Measurements from ENCODE around the gene ZBTB20. TPM values are rescaled to one million over a fixed set of nuclear protein-coding genes. Genes with fewer than 3 reads are reported as not detected.

The ZBTB20 gene
- total RNA-seq, 1 donor from 2014 or later: 30.4 TPM

DNA sequence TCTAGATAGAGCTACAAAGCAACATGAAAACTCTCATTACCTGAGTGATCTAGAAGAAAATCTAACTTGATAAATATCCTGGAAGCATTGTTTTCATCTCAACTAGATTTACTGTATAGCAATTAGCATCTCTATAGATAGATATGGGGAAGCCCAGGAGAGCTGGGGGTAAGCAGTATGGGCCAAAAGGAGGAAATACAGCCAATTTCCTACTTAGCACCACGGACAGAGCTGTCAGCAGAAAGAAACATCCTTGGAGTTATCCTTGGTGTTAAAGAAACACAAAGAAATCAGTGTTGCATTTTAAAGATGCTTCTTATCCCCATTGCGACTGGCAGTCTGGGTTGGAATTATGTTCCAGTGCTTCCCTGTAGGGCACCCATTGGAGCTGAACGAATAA lies 727.0 kb downstream of the ZBTB20 start:
- no peak for DNase-seq (ENCODE audit: low spot score in 2 of 2, unreplicated experiment in 2 of 2)
- TF ChIP-seq CTCF (IDR thresholded peaks at IDR 0.05; ENCODE audit: unreplicated experiment): no peak
- no peaks in the 10 kb centered on the region for H3K4me1 Mint-ChIP-seq
- no peaks in the 10 kb centered on the region for H3K9me3 Mint-ChIP-seq
- peaks cover 12% of the 10 kb centered on the region for H3K27me3 Mint-ChIP-seq (ENCODE audit: low read depth)
- H3K27ac Mint-ChIP-seq: no peak overlapping the region
- no peak overlapping the region for H3K4me3 Mint-ChIP-seq
- no peaks in the 10 kb centered on the region for H3K36me3 Mint-ChIP-seq

GRCh38 chr3:114418724-114419543 lies 728.2 kb downstream of the ZBTB20 start:
- Mint-ChIP-seq H3K4me1 (no peaks in the 10 kb centered on the region), H3K4me3 (no peak overlapping the region), H3K27me3 (ENCODE audit: low read depth) (peaks cover 6% of the 10 kb centered on the region), H3K36me3 (no peaks in the 10 kb centered on the region), H3K9me3 (no peaks in the 10 kb centered on the region), H3K27ac (no peak overlapping the region)
- no peak for DNase-seq (ENCODE audit: low spot score in 2 of 2, unreplicated experiment in 2 of 2)
- TF ChIP-seq CTCF (IDR thresholded peaks at IDR 0.05; ENCODE audit: unreplicated experiment): peak; percentile 65

DNA sequence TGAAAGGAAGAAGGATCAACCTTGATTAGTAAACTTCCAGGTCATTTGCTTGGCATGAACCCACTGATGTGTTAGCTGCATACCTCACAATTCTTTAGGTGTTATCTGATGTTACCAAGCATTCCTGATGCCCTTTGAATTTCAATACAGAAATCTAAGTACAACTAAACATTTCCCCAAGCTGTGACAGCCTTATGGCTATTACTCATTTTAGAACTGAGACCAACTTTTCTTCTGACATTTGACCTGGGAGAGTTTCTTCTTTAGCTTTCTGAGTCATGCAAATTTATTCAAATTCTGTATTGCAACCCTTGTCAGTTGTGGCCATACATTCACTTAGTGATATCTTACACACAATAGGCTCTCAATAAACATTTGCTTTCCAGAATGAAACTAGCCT lies 729.0 kb downstream of the ZBTB20 start:
- no peaks in the 10 kb centered on the region for H3K4me1 Mint-ChIP-seq
- TF ChIP-seq CTCF (IDR thresholded peaks at IDR 0.05; ENCODE audit: unreplicated experiment): no peak
- H3K4me3 Mint-ChIP-seq: no peak overlapping the region
- H3K27ac Mint-ChIP-seq: no peak overlapping the region
- DNase-seq (ENCODE audit: low spot score in 2 of 2, unreplicated experiment in 2 of 2): no peak
- H3K9me3 Mint-ChIP-seq: no peaks in the 10 kb centered on the region
- H3K27me3 Mint-ChIP-seq (ENCODE audit: low read depth): peaks cover 6% of the 10 kb centered on the region
- H3K36me3 Mint-ChIP-seq: no peaks in the 10 kb centered on the region

- no peak overlapping the region for H3K4me3 Mint-ChIP-seq
- no peaks in the 10 kb centered on the region for H3K4me1 Mint-ChIP-seq
- TF ChIP-seq CTCF (IDR thresholded peaks at IDR 0.05; ENCODE audit: unreplicated experiment): no peak
- H3K27ac Mint-ChIP-seq: no peak overlapping the region
- peaks cover 6% of the 10 kb centered on the region for H3K27me3 Mint-ChIP-seq (ENCODE audit: low read depth)
- no peaks in the 10 kb centered on the region for H3K9me3 Mint-ChIP-seq
- no peak for DNase-seq (ENCODE audit: low spot score in 2 of 2, unreplicated experiment in 2 of 2)
- H3K36me3 Mint-ChIP-seq: no peaks in the 10 kb centered on the region
Measured at GRCh38 chr3:114417675-114418074, 729.4 kb downstream of the ZBTB20 start.

DNA sequence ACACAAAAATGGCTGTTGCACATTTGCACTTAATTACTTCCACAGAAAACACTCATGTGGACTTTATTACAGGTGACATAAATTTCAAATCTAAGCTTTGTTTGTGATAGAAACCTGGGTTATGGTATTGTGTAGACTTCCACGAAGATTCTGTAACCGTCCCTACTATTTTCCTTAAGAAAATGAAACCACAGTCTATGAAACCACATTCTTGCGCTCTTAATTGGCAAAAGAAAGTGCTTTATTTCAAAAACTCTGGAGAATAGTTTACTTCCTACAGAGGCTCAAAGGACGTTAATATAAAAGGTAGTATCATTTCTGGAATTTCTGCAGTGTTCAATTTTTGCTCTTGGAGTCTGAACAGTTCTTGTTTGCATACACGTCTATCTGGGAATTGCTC lies 729.8 kb downstream of the ZBTB20 start:
- DNase-seq (ENCODE audit: low spot score in 2 of 2, unreplicated experiment in 2 of 2): no peak
- H3K9me3 Mint-ChIP-seq: no peaks in the 10 kb centered on the region
- H3K27ac Mint-ChIP-seq: no peak overlapping the region
- TF ChIP-seq CTCF (IDR thresholded peaks at IDR 0.05; ENCODE audit: unreplicated experiment): no peak
- no peaks in the 10 kb centered on the region for H3K4me1 Mint-ChIP-seq
- H3K36me3 Mint-ChIP-seq: no peaks in the 10 kb centered on the region
- H3K4me3 Mint-ChIP-seq: no peak overlapping the region
- peaks cover 6% of the 10 kb centered on the region for H3K27me3 Mint-ChIP-seq (ENCODE audit: low read depth)

Data from mesothelial cell of epicardium (in vitro differentiated cells).